NCI-H146 treated with DMSO at 0.1 percent for 48 hours (cell line): ENCODE results near the gene PIP4K2A.
A peak's percentile ranks its signal among the peaks of the same experiment; 100 is the strongest.

Experiments
- DNase-seq: peaks from one replicate; lab custom pipeline; 2025; ENCODE audit not compliant: unreplicated experiment; lab: John Stamatoyannopoulos, UW

The PIP4K2A gene

DNA sequence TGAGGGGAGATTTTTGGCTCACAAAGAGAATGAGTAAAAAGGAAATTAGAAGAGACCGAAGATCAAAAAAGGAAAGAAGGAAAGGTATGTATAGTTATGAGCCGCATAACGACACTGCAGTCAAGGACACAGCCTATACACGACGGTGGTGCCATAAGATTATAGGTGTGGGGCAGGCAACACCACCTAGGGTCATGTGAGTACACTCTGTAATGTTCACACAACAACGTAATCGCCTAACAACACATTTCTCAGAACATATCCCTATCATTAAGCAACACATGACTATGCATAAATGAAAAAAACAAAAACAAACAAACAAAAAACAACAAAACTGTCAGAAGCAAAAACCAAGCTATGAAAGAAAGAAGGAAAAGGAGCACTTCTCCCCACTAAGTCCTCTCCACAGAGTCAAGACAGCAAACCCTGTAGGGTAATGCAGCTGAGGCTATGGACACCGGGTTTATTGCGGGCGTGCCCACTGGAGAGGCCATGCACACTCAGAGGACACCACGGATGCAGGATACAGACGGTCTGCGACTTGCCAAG lies 45.1 kb downstream of the PIP4K2A start:
- DNase-seq, result no peak

DNA sequence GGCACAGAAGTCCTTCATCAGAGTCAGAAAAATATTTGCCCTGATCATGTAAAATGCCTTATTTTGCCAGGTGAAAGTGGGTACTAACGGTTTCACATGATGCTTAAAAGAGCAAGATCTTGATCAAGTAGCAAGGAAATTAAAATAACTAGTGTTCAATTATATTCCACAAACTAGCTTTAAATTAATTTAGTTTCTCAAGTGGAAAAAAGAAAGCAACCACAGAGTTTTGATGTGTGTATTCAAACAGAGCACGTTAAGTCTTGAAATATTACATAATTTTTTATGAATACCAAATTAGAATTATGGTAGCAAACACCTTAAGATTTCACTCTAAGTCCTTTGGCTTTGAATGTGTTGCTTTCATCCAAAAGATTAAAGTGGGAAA lies 47.3 kb downstream of the PIP4K2A start:
- DNase-seq, result no peak

DNA sequence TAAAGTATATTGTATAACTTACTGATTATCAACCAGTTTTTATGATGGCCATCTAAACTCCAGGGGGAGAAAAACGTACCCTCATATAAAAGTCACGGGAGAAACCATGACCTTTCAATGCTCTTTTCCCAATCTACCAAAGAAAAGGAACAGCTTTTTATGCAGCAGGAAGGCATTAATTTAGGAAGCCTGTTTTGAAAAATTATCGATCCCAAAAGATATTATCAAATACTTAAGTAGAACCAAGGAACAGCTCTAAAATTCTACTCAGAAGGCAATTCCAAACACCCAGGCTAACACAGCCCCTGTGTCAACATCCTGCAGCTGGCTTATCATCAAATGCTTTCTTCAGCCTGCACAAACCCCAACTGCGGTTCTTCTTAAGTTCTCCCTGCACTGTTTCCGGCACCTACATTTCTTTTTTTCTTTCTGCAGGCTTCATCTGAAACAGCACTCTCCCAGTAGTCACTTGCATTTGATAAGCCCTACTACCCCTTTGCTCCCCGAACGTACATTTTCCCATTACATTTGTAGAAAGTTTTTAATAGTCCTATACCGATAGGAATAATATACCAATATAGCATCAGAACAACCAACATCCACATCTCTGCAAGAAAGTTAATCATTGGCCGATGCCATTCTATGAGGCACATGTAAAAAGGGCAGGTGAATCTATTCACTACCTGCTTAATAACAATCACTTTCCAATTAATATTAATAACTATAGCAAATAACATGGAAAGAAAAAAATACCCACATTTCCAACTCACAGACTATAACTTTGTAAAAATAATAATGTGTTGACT lies 47.9 kb downstream of the PIP4K2A start:
- DNase-seq, result peak; percentile 35

DNA sequence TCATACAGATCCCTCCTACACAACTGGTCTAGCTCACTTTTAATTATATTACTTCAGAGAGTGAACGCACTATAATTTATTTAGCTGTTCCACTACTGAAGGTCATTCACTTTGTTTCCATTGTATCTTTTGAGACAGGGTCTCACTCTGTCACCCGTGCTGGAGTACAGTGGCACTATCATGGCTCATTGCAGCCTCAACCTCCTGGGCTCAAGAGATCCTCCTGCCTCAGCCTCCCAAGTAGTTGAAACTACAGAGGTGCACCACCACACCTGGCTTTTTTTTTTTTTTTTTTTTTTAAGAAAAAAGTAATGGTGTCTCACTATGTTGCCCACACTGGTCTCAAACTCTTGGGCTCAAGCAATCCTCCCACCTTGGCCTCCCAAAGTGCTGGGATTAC lies 49.0 kb downstream of the PIP4K2A start:
- DNase-seq, result no peak

DNA sequence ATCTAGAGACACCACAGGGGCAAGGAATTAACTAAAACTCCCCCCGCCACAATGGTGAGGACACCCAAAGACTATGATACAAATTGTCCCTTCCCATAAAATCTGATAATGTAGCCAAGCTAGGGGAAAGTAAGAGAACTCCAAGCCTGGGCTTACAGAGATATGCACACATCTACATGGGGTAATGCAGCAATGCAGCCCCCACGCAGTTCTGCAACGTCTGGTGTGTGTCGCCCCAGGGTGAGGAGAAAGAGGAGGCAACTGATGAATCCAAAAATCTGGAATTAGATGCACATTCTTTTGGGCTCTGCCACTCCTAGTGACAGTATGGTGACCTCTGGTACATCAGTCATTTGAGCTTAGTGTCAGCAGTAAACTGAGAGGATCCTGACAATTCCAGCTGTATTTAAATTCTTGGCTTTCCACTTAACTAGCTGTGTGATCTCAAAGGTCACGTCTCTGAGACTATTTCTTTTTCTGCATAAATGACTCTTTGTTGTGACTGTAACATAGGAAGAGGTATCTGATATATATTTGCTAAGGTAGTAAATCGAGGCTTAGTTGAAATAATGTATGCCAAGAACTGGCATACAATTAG lies 51.5 kb downstream of the PIP4K2A start:
- peak; percentile 50 for DNase-seq

DNA sequence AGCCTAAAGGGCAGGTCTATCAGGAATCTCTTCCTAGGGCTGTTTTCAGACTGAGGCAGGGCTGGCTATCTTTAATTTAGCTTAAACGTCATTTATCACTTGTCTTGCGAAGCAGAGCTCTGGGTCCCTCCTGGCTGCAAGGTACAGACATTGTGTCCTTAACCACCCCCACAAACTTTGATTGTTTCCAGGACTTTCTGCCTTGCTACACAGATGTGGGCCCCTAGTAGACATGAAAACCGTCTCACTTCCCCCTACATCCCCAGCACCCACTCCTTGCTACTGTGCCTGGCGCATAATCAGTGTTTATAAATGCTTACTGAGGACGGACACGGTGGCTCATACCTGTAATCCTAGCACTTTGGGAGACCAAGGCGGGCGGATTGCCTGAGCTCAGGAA lies 54.5 kb downstream of the PIP4K2A start:
- DNase-seq, result no peak

DNA sequence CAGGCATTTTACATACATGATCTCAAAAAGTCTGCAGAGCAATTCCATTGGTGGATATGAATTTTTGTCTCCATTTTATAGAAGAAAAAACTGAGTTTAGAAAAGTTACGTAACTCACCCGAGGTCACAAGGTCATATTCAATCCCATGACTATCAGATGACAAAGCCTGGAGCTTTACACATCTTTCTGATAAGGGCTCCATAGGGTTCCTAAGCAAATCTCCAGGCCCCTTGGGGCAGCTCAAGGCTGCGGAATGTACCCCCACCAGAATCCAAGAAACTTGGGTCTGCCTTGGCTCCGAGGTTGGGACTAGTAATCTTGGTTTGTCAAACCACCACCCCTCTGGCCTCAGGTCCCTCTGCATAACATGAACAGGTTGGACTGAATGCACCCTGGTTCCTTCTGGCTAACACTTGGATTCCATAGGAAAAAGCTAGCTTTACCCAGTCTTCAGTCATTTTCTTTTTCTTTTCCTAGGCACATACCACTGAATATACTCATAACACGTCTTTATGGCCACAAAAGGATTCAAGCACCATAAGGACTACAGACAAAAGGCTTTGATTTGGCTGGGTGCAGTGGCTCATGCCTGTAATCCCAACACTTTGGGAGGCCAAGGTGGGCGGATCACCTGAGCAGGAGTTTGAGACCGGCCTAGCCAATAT lies 55.5 kb downstream of the PIP4K2A start:
- DNase-seq, result no peak

DNA sequence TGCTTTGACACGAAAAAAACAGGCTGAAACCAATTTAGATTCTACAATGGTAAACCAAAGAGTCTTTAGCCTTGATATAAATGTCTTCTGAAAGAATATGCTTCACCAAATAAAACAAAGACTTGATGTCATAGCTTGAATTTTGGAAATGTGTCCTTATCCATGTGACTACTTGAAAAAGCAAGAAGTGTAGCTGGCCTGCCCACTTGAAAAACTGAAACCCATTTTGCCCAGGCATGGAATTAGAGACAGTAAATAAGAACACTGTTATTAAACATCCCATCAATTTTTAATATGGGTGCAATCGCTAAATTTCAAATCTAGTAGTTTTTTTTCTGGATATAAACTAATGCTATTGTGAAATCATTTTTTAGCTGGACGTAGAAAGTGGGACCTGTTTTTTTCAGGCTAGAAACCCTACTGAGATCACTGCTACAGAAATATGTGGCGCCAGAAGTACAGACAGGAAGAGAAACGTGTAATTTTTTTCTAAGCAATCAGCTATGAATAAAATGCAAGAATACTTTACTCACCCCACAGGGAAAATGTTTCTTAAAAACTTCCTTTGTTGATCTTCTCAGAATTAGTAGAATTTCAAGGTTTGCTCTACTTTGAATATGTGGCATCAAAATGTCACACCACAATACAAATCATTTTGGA lies 56.7 kb downstream of the PIP4K2A start:
- no peak for DNase-seq

DNA sequence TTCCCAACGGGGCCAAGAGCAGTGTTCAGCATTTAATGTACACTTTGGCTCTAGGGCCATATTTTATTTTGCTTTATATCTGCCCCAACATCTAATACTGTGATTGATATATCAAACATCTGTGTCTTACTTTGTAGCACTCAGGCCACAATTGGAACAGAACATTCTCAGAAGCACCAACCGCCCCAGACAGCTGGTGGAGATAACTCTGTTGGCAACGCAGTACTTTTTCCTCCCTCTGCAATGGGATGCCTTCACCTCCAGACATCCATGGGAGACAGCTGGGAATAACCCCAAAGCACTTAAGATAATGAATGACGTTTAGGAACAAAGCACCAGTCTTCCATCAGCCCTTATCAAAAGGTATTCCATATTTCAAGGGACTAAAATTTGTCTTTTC lies 57.4 kb downstream of the PIP4K2A start:
- DNase-seq, result no peak

DNA sequence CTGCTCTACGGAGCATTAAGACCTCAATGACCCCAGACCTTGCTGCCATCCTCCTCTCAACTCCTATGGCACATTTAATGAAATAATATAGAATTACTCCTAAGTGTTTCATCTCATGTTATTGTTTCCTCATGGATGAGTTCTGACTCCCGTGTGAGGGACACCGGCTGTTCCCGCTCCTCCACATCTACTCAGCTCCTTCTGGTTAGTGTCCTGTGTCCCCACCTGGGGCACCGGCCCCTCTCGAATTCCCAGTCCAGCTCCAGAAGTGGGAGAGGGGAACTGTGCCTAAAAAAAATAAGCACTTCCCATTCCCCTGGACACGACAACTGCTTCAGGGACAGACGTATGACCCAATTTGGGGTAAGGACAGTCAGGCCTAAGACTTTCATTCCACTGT lies 58.3 kb downstream of the PIP4K2A start:
- DNase-seq, result no peak

DNA sequence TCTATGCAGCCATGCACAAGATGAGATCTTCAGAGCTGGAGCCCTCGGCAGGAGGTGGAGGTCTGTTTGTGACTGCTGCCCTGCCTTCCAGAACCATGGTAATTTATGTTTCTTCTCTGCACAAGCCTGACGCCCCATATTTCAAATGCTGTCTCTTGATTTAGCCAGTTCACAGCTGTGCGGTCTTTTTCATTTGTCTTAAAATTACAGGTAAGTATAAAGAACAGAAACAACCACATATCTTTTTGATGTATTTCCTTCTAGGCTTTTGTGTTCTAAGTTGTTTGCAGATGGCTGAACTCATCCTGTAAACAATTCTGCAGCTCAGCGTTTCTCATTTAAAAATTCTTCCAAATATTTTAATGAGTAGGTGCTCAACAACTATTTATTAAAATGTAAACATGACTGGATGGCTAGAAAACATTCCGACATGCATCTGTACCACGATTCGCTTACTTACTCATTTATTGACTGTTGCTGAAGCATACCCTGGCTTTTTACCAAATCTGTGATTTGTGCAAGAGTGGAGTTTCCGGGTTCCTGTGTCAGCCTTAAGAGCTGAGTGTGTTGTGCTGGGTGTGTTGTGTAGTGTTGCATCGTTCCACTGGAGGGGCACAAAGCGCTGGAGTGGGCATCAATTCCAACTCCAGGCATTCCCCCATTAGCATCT lies 58.9 kb downstream of the PIP4K2A start:
- DNase-seq, result no peak

DNA sequence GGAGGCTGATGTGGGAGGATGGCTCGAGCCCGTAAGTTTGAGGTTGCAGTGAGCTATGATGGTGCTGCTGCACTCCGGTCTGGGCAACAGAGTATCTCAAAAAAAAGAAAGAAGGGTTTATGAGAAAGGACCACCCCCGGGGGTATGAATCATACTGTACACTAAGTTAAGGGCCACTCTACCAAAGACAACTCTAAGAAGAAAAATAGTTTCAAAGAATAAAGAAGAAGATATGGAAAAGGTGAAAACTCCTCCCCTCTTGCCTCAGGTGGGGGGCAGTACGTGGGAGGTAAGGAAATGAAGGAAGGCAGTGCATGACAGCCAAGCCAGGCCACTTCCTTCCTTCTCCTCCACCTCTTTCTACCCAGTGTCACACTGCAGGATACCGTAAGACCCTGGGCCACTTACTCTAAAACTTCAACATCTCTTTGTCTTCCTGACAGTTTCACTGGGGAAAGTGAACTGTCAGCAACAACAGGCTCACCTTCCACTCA lies 61.3 kb downstream of the PIP4K2A start:
- no peak for DNase-seq

DNA sequence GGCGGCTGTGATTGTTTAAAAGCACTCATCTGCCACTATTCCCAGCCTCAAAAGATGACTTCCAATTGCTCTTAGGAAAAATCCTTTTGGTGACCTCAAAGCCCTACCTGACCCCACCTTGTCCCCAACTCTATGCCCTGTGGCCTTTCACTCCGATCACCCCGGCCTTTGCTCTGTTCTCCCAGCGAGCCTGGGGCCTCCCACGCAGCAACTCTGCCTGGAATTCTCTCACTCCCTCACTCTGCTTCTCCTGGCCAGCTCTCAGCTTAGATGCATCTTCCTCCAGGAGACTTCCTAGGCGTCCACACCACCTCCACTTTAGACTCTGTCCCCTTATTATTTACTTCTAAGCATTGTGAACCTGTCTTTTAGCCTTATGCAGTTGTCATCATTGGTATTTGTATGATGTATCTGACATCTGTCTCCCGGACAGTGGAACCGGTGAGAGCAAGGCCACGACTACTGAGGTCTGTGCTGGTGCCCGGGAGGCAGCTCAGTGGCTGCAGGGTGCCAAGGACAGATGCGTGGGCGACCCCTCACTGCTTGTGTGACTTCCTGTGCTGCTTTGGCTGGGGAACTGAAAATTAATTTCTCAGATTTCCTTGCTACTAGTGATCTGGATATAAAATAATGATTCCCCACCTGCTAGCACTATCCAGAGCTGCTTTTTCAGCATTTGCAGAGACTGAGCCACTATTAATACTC lies 63.0 kb downstream of the PIP4K2A start:
- DNase-seq, result no peak

DNA sequence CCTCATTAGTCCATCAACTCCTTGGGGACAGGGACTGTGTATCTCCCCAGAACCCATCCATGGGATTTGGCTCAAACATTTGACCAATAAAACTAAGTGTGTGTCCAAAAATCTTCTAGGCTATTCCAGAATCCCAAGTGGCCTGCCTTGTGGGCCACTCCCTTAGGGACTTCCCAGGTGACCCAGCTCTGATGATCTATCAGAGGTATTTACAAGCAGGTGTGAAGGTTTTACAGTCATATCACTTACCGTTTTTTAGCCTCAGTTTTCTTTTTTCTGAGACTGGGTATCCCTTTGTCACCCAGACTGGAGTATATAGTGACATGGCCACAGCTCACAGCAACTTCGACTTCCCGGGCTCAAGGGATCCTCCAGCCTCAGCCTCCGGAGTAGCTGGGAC lies 64.4 kb downstream of the PIP4K2A start:
- DNase-seq, result no peak

DNA sequence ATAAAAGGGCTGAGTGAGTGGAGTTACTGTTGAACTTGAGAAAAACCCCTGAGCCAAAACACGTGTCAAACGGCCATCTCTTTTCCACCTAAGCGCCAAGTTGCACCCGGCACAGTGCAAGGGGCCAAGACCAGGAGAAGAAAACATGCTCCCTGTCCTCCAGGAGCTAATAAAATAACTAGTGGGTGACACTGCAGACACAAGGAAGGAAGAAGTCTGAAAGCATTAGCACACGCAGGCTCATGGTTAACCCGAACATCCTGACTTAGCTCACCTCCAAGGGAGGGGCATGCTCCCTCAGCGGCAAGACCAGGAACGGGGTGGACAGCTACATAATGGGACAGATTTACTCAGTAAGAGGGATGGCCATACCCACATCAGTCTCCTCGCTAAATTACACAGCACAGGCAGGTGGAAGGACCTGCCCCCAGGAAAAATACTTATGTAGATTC lies 65.0 kb downstream of the PIP4K2A start:
- DNase-seq, result no peak

DNA sequence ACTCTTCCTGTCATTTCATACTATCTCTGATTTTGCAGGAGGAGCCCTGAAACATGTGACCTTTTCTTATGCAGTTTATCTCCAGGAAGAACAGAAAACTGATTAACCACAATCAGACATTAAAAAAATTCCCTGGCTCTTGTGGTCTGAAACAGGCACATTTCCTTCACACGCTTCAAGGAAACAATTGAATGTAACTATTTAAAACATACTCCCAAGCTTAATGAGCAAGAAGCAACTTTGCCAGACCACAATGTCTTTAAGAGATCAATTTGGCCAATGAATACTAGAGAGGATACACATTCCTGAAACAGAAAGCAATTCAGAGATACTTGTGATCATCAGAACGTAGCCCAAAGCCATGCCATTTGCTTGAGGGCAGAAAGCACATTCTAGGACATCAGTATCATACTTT lies 65.8 kb downstream of the PIP4K2A start:
- no peak for DNase-seq

DNA sequence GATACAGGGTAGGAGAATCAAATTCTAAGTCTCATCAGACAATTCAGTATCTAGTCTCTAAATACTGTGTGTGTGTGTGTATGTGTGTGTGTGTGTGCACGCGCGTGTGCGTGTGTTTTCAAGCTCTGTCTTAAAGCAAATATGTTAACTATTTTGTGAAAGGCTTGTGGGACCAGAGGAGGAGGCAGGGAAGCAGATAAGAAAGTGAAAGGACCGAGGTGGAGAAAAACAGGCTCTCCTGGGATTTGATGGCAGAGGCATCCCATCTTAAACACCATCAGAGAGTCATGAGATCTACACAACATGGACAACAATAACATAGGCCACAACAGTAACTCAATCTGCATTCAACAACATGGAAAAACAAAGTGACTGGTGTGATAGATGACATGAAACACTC lies 67.1 kb downstream of the PIP4K2A start:
- DNase-seq, result no peak

DNA sequence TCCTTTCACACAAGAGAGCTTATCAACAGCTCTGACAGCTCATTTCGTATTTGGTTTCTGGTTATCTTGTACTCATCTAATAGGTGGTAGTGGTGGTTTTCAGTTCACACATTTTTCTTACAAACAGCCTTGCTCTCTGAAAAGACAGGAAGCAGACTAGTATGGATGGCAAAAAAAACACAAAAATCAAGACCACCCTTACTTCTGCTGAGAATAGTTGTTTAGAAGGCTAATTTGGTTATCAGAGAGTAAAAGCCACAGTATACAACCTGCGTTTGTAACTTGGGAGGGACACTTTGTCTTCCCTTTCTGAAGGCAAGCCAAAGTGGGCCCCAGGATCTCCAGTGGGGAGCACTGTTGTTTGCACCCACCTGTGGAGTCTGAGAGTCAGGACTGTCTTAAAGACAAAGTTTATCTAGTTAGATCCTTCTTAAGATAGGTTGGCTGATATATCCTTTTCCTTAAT lies 68.0 kb downstream of the PIP4K2A start:
- DNase-seq, result no peak

DNA sequence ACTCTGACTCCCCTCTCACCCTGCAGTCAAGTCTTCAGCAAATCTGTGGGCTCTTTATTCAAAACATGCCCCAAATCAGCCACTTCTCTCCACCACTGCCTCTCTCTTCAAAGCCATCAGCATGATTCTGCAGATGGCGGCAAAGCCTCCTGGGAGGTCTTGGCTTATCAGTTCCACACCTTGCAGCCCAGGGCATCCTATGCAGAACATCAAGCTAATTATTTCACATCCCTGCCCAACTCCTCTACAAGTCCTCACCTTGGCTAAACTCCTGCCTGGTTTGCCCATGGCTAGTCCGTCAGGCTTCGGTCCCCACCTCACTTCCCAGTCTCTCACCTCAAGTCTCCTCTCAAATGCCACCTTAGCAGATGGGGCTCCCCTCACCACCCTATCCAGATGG lies 70.2 kb downstream of the PIP4K2A start:
- DNase-seq, result no peak

DNA sequence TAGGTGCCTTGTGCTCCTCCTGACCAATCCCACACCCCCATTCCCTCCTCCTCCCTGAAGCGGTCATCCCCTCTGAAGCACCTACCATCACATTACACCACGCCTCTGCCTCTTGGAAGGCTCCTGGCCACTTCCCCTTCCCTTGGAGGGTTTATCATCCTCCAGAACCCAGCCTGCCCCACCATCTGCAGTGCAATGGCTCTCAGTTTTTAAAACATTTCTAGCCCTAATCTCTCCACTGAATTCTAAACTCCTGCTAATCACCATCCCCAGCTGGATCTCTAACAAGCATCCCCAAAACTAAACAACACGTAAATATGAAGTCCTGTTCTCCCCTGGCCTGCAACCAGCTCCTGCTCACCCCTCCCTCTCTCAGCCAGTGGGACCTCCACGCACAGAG lies 70.6 kb downstream of the PIP4K2A start:
- DNase-seq, result no peak
